NOMO-1 (cell line): ENCODE data around the gene CA10.

Source experiments
- DNase-seq, 2 experiments: peaks; one replicate each; lab custom pipeline; 2025; ENCODE audit not compliant: unreplicated experiment in 2 of 2; lab: John Stamatoyannopoulos, UW

The CA10 gene

DNA sequence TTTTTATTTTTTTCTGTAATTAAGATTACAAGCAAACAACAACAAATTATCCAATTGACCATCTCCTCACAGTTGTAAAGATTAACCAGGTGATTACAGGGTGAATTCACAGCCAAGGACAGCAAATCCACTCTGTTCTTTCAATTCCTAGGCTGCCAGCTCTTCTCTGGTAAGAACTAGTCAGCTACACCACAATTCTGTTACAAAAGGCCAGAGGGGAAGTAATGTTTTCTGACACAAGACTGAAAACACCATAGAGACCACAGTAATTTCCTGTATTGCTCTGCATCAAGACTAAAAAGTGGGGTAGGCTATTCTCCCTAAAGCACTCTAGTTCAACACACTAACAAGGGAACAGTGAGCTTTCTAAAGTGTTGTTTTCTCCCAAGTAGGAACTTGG lies 10.6 kb downstream of the CA10 start:
- peak in 1 of 2 experiments; percentile 21 for DNase-seq

DNA sequence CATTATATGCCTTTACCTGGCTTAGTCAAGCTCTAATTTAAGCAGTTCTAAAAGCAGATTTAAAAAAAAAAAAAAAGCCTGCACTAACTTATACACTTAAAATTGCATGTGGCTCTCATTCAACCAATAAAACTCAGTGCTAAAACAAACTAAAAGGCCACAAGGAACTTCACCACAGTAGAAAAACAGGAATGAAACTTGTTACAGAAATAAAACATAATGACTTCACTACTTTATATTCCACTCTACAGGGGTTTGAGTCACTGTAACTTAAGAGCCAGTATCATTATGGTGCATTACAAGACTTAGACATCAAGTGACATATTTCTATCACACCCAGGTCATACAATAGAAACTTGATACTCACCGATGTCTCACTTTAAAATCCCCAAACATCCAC lies 11.1 kb downstream of the CA10 start:
- DNase-seq, result no peak

DNA sequence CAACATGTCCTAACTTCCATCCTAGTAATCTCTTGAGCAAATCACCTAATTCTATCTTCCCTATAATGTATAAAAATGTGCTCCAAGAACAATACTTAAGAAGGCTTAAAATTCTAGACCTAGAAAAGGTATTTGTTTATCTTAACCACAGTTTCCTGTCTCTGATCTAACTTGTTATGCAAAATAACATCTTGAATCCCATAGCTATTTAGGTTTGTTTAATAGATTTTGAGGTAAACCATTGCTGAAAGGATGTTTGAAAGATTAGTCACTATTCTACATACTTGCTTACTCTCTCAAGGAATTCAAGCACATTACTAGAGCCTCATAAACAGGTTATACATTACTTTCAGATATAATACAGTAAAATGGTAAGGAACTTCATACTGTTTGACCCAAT lies 13.0 kb downstream of the CA10 start:
- no peak for DNase-seq

DNA sequence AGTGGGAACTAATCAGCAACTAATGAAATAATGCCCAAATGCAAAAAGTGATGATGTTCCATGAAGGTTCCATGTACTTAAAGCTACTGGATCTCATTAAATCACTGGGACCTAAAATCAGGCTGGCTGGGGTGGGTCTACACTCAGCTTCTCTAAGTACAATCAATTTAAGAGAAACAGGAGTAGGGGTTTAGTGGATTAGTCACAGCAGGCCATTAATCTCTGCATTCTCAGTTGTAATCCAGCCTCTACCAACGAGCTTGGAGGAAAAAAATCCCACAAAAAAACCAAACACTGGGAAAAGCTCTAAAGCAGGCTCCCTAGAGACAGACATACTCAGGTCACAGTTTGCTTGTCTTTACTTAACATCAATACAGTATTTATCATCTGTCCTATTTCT lies 15.0 kb downstream of the CA10 start:
- no peak for DNase-seq

DNA sequence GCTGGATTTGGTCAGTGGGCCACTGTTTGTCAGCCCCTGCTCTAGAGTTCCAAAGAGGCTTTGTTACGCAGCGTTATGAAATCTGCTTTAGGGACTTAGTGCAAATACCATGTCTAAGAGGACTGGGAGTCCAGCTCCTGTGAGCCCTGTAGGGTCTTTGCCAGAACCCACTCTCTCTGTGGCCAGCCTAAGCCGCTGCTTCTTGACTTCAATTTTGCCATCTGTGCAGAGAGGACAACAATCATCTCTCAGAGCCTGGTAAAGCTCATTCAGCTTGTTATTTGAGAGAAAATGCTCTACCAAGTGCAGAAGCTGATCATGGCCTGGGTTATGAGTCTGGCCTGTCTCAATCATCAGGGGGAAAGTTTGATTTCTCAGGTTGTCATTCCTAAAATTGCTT lies 17.9 kb downstream of the CA10 start:
- DNase-seq, result no peak

DNA sequence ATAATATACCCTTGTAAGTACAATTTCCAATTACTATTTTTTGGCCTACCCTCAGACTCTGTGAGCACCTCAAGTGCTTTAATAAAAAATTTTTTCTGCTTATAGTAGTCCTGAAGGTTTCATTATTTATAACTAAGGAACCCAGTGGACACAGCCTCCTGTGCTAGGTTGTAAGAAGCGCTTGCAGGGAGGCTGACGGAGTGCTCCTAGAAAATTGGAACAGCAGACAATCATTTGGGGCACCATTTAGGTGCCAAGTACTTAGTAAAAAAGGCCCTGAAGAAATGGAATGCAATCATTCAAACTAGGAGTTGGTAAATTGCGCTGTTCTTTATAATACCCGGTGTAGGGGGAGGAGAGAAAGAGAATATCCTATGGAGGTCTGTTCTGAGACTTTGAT lies 19.8 kb downstream of the CA10 start:
- DNase-seq, result no peak

DNA sequence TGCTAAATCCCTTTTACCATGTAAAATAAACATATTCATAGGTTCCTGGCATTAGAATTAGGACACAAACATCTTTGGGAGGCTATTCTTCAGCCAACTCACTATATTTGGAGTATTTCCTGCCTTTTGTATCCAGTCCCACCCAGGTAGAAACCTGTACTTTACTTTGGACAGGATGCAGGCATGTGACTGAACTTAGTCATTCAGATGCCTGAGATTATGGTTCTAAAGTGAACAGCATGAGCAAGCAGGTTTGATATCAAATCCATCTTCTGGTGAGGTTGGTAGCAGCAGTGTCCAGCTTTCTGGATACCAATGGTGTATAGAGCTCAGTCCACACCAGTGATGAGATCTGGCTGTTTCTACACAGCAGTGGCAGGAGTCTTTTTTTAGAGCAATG lies 20.2 kb downstream of the CA10 start:
- no peak for DNase-seq

DNA sequence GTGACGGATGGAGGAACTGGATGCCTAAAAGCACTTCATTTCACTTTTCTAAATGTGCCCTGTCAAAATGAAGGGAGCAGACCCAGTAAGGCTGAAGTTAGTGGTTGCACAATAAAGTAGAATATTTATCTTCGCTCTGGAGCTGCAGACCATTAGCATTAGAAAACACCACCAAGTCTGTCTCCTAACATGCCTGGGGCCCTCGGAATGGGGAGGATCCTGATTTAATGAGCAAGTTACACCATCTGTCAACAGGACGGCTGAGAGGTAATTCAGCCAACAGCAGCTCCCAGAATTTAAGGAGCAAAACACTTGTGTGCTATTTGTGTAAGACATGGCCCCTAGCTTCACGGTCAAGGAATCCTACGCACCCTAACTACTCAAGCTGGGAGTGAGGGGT lies 22.3 kb downstream of the CA10 start:
- DNase-seq, result no peak

DNA sequence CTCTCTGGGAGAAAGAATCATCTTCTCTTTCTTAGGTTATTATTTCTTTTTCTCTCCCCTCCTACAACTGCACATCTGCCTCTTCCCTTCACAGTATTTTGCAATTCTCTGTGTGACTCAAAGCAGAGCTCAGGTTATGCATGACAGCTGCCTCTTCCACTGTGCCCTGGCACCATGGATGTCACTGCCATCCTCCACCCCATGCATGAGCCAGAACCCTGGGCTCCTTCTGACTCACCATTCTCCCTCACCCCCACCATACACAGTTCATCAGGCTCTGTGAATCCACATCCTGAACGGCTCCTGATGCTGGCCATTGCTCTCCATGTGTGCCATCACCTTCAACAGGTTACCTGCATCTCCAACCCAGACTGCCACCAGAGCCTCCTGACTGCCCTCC lies 23.9 kb downstream of the CA10 start:
- no peak for DNase-seq

DNA sequence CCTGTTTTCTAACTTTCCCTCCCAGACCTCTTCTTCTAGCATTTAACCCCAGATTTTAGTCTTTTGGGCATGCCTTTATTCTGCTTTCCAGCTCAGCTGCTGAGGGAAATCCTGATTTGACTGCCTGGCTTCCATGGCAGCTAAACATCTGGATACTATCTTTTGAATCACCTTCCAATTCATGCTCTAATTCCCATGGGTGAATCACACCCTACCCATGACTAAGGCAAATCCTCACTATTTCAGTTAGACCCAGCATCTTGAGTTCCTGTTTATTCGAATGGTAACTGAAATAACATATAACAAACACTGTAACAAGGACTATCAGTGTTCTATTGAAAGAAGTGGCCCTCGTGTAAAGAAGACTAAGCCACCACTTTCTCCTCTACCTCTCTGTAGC lies 29.8 kb downstream of the CA10 start:
- DNase-seq, result no peak

DNA sequence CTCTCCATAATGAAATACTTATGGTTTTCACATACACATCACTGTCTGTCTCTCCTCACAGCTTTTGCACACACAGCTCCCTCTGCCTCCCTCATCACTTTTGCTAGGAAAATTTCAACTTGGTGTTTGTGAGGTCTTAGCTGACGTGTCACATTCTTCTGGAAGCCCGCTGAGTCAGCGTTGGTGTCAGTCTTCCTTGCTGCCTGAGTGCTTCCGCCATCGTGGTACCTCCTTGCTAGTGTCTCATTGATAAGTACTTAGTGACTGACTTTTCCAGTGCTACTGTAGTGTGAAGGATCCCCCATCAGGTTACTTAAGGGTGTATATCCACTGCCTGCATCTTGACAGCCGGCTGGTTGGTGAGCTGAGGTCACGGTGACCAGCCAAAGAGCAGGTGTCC lies 33.5 kb downstream of the CA10 start:
- DNase-seq, result no peak

DNA sequence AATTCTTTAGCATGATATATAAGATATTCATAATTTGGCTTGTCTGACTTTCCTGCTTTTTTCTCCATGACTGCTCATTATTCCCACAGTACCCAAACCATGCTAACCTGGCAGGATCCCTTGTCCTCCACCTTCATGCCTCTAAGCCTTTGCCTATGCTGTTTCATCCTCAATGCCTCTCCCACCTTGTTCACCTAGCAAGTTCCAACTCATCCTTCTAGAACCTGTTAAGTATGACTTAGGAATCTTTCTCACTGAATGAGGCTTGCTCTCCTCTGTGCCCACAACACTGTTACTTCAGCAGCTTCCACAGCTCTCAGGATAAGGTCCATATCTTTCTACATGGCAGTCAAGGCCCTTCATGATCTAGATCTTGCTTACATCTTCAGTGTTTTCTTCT lies 34.0 kb downstream of the CA10 start:
- DNase-seq, result no peak

DNA sequence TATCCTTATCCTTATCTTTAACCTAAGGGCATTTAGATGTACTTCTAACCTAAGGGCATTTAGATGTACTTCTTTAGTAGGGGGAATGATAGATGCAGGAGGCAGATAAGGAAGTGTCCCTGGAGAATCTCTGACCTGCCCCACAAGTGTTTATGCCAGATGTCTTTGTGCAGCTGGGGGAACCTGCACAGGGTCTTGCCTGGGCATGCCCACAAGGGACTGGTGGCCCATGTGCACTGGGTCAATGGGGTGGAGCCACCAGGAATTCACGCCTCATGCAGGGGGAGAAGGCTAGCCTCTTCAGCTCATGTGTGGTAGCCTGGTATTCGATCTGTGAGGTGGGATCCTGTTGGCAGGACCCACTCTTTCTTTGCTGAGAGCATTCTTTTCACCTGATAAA lies 38.0 kb downstream of the CA10 start:
- DNase-seq, result no peak

DNA sequence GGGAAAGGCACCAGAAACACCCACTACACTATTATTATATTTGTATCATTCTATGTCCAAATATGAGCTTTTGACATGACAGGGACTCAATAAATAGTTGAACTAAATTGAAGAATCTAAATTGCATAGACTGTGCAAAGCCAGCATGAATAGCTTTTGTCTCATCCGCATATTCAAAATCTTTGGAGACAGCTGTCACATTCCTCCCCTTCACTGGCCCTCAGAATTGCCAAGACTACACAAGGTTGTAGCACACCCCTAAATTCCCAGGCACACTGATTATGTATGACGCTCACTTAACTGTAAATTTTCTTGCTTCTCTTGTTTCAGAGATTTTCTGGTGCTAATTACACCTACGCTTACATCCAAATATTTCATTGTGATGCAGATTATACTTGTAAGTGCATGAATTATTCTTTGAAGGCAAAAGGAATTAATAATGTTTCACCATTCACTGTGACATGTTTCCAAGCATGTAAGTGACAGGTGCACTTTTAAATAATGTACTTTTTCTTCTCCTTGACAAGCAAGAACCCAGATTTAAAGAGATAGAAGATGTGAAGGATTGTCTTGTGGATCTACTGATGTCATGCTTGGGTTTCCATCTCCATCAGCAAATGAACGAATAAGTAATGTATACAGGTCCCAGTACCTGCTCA lies 47.5 kb downstream of the CA10 start:
- DNase-seq, result no peak

DNA sequence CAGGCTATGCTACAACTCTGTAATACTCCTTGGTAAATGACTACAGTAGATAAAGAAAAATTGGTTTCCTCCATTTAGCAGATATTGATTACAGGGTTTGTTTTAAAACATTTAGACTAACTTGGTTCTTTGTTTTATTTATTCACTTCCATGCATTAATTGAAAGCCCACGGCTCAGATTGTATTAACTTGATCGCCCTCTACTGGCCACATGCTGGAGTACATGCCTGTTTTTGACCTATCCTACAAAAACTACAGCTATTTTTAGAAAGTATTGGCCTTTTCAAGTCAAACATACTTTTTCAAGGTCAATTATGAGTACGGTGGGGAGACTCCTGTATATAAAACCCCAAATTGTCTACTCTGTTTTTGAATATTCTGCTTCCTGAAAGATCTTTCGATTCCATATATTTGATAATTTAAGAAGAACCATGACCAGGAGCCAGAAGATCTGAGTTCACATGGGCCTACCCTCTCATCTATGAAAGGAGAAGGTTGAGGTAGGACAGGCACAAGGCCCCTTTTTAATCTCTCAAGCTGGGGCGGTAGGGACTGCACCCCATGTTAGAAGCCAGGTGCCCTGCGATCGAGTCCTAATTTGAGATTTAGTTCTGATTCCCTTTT lies 51.8 kb downstream of the CA10 start:
- peak in 1 of 2 experiments; percentile 6 for DNase-seq

DNA sequence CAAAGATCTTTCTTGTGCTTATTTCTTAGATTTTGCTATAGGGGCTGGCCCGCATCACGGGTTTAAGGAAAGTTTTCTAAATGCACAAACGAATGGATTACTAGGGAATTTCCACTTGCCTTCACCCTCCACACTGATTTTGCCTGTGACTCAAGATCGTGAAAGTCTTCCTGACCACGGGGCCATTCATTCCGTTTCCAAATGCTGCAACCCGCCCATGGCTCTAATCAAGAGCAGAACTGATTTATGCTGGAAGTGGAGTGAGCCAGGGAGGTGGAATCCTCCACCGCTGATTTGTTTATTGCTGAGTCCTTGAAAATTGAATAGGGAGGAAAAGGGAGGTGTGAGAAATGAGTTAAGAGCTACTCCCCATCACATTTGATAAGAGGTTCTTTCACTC lies 52.4 kb downstream of the CA10 start:
- DNase-seq, result no peak

DNA sequence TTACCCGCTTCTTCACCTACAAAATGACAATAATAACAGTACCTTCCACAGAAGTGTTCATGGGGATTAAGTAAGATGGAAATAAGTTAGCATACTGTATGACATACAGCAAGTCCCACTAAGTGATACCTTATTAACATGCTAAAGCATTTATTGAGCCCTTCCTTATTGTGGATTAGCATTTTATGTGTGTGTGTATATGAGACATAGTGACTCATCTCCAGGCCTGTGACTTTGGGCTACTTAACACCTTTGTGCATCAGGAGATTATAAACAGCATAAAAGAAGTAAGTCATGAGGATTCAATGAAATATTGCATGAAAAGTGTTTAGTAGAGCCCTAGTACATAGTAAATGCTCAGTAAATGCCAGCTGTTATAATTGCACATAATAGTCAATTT lies 52.9 kb downstream of the CA10 start:
- no peak for DNase-seq

DNA sequence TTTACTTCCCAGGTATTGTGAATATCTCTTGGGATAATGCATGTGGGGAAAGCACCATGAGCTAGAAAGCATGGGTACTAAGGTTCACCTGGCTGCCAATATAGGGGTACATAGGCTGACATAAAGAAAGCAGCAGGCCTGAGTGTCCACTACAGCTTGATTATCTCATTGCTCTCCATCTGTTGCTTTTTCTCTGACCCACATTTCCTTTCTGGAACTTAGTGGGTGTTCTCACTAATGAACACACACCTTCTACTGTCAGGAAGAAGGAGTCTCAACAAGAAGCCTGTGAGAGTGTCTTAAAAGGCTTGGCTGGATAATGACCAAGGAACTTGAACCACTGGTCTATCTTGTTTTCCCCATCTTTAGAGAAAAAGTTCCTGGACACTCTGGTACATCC lies 62.5 kb downstream of the CA10 start:
- DNase-seq, result no peak

DNA sequence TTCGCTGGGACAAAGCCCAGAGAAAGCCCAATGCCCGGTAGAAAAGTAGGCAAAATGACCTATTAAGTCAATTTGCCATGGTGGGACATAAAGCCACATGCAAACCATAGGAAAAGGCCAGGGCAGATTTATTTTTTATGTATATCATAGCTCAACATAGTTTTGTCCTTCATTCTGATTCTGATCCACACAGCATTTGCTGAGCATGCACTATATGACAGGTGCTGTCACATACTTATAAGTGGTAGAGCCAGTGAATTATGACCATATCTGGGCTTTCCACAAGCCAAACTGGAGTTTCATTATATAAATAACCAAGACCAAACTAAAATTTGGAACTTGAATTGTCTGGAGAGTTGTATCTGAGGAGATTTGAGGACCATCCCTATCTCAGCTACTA lies 74.3 kb downstream of the CA10 start:
- no peak for DNase-seq

DNA sequence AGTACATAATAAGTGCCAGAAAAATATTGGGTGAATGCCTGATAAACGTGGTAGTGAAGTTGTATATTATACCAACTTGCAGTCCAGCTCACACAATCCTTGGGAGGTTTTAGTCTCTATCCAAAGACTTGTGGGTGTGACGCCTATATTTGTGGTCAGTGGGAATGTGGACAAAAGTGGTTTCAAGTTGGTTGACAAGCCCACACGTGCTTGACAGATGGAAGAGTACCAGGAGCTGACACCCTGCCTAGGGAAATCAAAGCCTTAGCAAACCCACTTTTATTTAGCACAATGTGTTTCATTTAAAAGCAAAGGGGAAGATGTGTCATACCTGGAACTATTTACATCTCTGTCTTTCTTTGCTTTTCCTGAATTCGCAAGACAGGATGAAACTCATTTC lies 79.0 kb downstream of the CA10 start:
- no peak for DNase-seq

DNA sequence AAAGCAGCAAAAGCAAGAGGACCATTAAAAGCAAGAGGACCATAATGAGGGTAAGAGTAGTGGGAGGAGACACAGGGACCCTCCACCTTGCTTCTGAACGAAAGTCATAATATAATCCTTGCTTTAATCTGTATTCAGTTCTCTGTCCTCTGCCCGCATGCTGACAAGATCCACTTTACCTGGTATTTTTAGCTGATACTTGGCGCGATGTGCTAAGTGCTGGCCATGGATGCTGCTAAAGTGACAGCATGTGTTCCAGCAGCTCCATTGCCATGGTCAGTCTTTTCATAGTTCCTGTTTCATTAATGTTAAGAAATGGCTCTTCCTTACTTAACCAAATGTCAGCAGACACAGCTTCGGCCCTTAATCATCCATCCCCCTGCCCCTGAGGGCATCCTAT lies 86.8 kb downstream of the CA10 start:
- DNase-seq, result no peak

DNA sequence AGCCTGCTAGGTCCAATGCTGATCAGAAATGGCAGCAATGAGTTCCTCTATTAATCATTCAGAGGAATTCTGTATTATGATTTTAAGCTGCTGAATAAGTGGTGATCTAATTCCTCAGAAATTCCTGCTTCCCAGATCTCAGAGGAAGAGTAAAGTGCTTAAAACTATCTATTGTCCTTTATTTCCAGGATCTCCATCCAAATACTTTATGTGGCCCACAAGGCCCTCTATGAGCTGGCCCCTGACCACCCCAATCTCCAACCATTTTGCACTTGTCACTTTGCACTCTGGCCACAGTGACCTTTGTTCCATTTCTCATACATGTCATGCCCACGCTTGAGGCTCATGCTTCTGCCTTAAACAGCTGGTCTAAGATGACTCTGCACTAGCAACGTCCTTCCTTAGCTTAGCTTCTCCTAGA lies 93.7 kb downstream of the CA10 start:
- no peak for DNase-seq

DNA sequence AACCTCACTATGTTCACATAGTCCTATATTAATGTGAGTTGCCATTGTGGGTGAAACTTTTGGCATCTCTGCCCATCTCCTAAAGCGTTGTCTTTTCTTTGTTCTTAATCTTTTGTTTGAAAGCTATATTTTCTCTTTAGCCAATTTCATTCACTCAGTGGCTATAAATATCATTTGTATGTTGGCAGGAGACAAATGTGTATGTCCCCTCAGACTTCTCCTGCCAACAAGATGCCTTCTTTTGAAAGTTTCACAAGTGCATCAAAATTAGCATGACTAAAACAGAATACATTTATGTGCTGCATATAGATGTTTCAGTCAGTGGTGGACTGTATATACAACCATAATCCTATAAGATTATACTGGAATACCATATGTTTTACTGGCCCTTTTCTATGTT lies 109.0 kb downstream of the CA10 start:
- DNase-seq, result no peak
